DOHH2 (cell line): ENCODE results near the gene GRID1.

Experiments
- H3F3A ChIP-seq: fragments of 200-600 bp; sonication (generic), shearing (Covaris generic); 2 replicates; pipeline ENCODE4 v1.6.0; 2016; ENCODE audit warnings: antibody characterized with exemption, mild to moderate bottlenecking; ENCODE audit not compliant: control insufficient read depth, insufficient read depth
- H3K27ac ChIP-seq: fragments of 200-600 bp; sonication (generic); 2 replicates; pipeline ENCODE4 v1.5.1; 2014; ENCODE audit warnings: low read depth, mild to moderate bottlenecking, low read length, moderate library complexity
- H3K27me3 ChIP-seq: fragments of 200-600 bp; sonication (generic); 2 replicates; pipeline ENCODE4 v1.6.1; 2014; ENCODE audit warnings: mild to moderate bottlenecking, low read length, mixed read lengths; ENCODE audit not compliant: control insufficient read depth
- H3K36me3 ChIP-seq: fragments of 200-600 bp; sonication (generic); 2 replicates; pipeline ENCODE4 v1.6.1; 2014; ENCODE audit warnings: mild to moderate bottlenecking, low read length, moderate library complexity, mixed read lengths; ENCODE audit not compliant: control insufficient read depth
- H3K4me1 ChIP-seq: fragments of 200-600 bp; sonication (generic); 2 replicates; pipeline ENCODE4 v1.6.1; 2014; ENCODE audit warnings: mild to moderate bottlenecking, low read length, mixed read lengths; ENCODE audit not compliant: control insufficient read depth
- H3K4me2 ChIP-seq: fragments of 200-600 bp; sonication (generic); 2 replicates; pipeline ENCODE4 v1.6.0; 2014; ENCODE audit warnings: mild to moderate bottlenecking, low read length, moderate library complexity
- H3K4me3 ChIP-seq: fragments of 200-600 bp; sonication (generic); 2 replicates; pipeline ENCODE4 v1.5.1; 2014; ENCODE audit warnings: mild to moderate bottlenecking, low read length, mixed read lengths
- H3K79me2 ChIP-seq: fragments of 200-600 bp; sonication (generic); 2 replicates; pipeline ENCODE4 v1.6.1; 2014; ENCODE audit warnings: mild to moderate bottlenecking, low read length, mixed read lengths; ENCODE audit not compliant: control insufficient read depth
- H3K9me2 ChIP-seq: fragments of 200-600 bp; sonication (generic); replicated peaks from 2 replicates; pipeline ENCODE4 v1.6.1; 2014; ENCODE audit warnings: mild to moderate bottlenecking, low read length, mixed read lengths; ENCODE audit not compliant: control insufficient read depth
- H3K9me3 ChIP-seq: fragments of 200-600 bp; sonication (generic); 2 replicates; pipeline ENCODE4 v1.6.1; 2014; ENCODE audit warnings: antibody characterized with exemption, low read length, mixed read lengths; ENCODE audit not compliant: control insufficient read depth, insufficient read depth
- H4K20me1 ChIP-seq: fragments of 200-600 bp; sonication (generic); 2 replicates; pipeline ENCODE4 v1.6.0; 2014; ENCODE audit warnings: low read depth, mild to moderate bottlenecking, antibody characterized with exemption, low read length, moderate library complexity; ENCODE audit not compliant: control insufficient read depth, insufficient read depth
- CTCF ChIP-seq: fragments of 200-600 bp; sonication (generic); IDR thresholded peaks from one replicate; pipeline ENCODE4 v1.5.1; 2014; ENCODE audit warnings: antibody characterized with exemption, mild to moderate bottlenecking, low read depth, low read length; ENCODE audit not compliant: poor library complexity, severe bottlenecking
- EZH2phosphoT487 ChIP-seq: fragments of 200-600 bp; sonication (generic); IDR thresholded peaks from 2 replicates; pipeline ENCODE4 v1.6.1; 2017; ENCODE audit warnings: borderline replicate concordance, mild to moderate bottlenecking, antibody characterized with exemption, low read length, moderate library complexity, mixed read lengths

GRID1 gene

DNA sequence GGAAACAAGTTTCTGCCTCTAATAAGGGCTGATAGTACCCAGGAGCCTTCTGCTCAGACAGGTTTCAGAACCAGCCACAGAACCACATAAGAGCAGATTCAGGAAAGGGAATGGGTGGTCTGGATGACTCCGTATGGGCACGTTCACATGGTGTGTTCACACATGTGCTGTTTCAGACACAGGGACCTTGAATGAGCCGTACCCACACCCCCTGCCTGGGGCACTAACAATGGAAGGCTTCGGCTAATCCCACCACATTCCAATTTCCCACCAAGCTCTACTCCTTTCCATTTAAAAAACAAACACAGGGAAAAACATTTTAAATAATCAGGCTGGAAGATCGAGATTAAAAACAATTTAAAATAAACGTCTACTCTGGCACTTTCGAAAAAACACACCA lies 217.3 kb downstream of the GRID1 start:
- Histone ChIP-seq H3K4me3 (no peak overlapping the region), H3F3A (no peaks in the 10 kb centered on the region), H3K27me3 (peaks cover 2% of the 10 kb centered on the region; the same call in 1 of the 2 replicates), H3K4me2 (no peak overlapping the region), H3K4me1 (no peaks in the 10 kb centered on the region), H3K27ac (no peak overlapping the region), H3K79me2 (no peaks in the 10 kb centered on the region), H3K9me2 (no peaks in the 10 kb centered on the region), H3K36me3 (no peaks in the 10 kb centered on the region), H4K20me1 (no peaks in the 10 kb centered on the region), H3K9me3 (no peaks in the 10 kb centered on the region)
- TF ChIP-seq EZH2phosphoT487 (no peak), CTCF (no peak)

DNA sequence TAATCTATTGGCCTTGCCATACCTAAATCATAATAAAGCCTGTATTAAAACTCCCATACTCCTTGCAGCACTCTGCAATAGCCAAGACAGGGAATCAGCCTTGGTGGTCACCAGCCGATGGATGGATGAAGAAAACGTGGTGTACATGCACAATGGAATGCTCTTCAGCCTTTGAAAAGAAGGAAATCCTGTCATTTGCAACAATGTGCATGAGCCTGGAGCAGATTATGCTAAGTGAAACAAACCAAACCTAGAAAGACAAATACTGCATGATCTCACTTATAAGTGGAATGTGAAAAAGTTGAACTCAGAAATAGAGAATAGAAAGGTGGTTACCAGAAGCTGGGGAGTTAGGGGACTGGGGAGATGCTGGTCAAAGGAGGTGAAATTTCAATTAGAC lies 218.5 kb downstream of the GRID1 start:
- Histone ChIP-seq H3K36me3 (no peaks in the 10 kb centered on the region), H3K4me3 (no peak overlapping the region), H3F3A (no peaks in the 10 kb centered on the region), H4K20me1 (no peaks in the 10 kb centered on the region), H3K9me2 (no peaks in the 10 kb centered on the region), H3K4me2 (no peak overlapping the region), H3K27ac (no peak overlapping the region), H3K27me3 (peaks cover 2% of the 10 kb centered on the region; the same call in 1 of the 2 replicates), H3K79me2 (no peaks in the 10 kb centered on the region), H3K4me1 (no peaks in the 10 kb centered on the region), H3K9me3 (no peaks in the 10 kb centered on the region)
- TF ChIP-seq EZH2phosphoT487 (no peak), CTCF (no peak)

GRCh38 chr10:86144301-86144700 lies 222.3 kb downstream of the GRID1 start:
- Histone ChIP-seq H3F3A (no peaks in the 10 kb centered on the region), H3K9me3 (no peaks in the 10 kb centered on the region), H3K27ac (no peak overlapping the region), H3K4me3 (no peak overlapping the region), H3K4me2 (no peak overlapping the region), H4K20me1 (no peaks in the 10 kb centered on the region), H3K79me2 (no peaks in the 10 kb centered on the region), H3K36me3 (no peaks in the 10 kb centered on the region), H3K9me2 (no peaks in the 10 kb centered on the region), H3K4me1 (no peaks in the 10 kb centered on the region), H3K27me3 (peaks cover 2% of the 10 kb centered on the region; the same call in 1 of the 2 replicates)
- TF ChIP-seq CTCF (no peak), EZH2phosphoT487 (no peak)
